GM18951 (cell line): ENCODE measurements around the gene TOLLIP.

Source experiments
- POLR2A ChIP-seq: IDR thresholded peaks from 4 replicates; pipeline ENCODE4 v1.6.1; 2011; ENCODE audit warnings: mild to moderate bottlenecking; ENCODE audit not compliant: insufficient read length, insufficient read depth; ENCODE audit errors: extremely low read depth
- in situ Hi-C: fragments of 300-500 bp; cut with MboI; formaldehyde crosslinking; loops from one replicate; pipeline ENCODE4 v1.12.0; 2022; ENCODE audit warnings: low sequenced_read_pairs, mixed read lengths, inconsistent platforms; ENCODE audit not compliant: unreplicated experiment

Gene TOLLIP

GRCh38 chr11:1338201-1339065, 29.0 kb upstream of the TOLLIP start:
- in situ Hi-C loops: no loop called here
- no peak for TF ChIP-seq POLR2A

- no peak for TF ChIP-seq POLR2A
- in situ Hi-C loops: no loop called here
These were observed 28.2 kb upstream of the TOLLIP start for GRCh38 chr11:1337647-1338007.

GRCh38 chr11:1336836-1337646, 27.6 kb upstream of the TOLLIP start:
- TF ChIP-seq POLR2A: no peak
- in situ Hi-C loops: no loop called here

DNA sequence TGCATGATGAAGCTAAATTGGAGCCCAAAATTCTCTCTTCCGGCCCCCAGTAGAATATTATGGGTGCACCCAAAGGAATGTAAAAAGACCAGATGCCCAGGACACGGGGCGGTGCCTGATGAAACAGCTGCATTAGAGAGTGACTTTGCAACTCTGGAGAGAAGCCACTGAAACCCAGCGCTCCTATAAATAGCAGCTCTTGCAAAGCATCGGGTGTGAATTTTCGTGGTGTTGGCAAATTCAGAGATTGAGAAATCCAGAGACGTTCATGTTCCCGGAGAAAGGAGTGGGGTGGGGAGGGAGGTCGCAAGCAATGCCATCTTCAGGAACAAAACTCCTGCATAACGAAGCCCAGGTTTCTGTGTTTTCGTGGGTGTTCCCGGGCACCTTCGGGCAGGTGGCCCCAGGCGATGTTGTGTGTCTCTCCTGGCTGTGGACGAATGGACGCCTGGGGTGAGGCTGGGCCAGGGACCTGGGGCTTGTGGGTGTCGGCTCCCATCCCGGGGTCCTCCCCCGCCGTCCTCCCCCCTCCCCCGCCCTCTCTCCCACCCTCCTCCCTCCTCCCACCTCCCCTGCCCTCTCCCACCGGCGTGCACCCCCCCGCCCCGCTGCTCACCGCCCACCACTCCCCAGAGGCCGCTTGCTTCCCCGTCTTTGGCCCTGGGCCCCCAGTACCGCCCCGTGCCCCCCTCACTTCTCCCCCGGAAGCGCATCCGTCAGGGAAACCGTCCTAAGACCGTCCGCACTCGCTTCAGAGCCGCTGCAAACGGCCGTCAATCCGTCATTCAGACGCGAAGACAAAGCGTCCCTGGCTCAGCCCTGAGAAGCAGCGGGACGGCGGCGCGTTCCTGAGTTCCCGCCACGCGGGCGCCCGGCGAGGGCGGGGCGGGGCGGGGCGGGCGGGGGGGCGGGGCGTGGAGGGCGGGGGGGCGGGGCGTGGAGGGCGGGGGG, 26.7 kb upstream of the TOLLIP start:
- in situ Hi-C loops: no loop called here

DNA sequence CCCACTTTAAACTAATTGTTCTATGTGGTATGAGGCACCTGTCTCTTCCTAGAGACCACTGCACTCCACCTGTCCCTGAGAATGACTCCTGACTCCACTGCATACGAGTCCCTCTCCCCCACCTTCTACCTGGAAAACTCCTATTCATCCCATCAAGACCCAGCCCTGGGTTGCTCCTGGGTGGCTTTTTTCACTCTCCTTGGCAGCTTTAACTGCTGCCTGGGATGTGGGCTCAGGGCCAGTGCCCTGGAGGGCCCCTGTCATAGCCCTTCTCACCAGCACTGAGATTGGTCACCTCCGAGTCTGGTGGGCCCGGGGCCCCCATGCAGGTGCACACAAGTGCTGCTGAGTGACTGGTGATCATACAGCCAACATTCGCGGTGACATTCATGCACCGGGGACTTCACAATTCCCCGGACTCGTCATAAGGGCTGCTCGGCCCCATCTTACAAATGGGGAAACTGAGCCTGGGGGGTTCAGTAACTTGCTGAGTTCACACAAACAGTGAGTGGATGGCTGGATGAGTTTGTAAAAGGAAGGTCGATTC, 25.9 kb upstream of the TOLLIP start:
- no peak for TF ChIP-seq POLR2A
- in situ Hi-C loops: no loop called here

More for the DNA sequence above, 26.7 kb upstream of the TOLLIP start:
- no peak for TF ChIP-seq POLR2A

- in situ Hi-C loops: no loop called here
- no peak for TF ChIP-seq POLR2A
These were observed 24.4 kb upstream of the TOLLIP start for GRCh38 chr11:1333860-1334259.

DNA sequence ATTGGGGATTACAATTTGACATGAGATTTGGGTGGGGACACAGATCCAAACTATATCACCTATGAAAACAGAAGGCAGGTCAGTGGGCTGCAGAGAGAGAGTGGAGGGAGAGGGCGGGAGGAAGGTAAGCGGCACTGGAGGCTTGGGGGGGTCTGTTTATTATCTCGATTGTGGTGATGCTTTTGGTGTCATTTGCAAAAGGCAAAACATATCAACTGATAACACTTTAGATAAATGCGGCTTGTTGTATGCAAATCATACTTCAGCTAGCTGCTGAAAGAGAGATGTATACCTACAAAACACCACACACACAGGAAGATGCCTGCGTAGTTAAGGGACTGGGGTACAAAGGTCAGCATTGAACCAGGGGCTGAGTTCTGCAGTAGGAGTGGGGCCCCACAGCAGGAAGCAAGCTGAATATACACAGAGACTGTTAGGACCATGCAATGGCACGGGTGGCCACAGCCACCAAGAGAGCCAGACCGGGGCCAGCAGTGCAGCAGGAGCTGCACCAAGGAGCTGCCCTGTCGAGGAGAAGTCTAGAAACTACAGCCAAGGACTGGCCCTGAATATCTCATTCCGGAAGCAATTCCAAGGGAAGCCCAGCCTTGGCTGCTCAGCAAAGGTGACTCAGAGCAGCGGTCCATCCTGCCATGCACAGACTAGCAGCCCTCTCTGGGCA, 23.8 kb upstream of the TOLLIP start:
- no peak for TF ChIP-seq POLR2A
- in situ Hi-C loops: no loop called here

DNA sequence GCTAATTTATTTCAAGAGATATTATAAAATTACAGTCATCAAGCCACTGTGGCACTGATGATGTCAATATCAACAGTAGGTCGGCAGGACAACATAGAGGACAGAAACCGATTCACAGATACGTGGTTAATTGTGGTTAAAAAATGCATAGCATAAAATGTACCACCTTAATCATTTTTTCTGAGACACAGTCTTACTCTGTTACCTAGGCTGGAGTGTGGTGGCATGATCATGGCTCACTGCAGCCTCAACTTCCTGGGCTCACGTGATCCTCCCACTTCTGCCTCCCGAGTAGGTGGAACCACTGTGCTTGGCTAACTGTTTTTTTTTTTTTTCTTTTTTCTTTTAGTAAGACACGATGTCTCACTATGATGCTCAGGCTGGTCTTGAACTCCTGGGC, 21.0 kb upstream of the TOLLIP start:
- TF ChIP-seq POLR2A: no peak
- in situ Hi-C loops: no loop called here

DNA sequence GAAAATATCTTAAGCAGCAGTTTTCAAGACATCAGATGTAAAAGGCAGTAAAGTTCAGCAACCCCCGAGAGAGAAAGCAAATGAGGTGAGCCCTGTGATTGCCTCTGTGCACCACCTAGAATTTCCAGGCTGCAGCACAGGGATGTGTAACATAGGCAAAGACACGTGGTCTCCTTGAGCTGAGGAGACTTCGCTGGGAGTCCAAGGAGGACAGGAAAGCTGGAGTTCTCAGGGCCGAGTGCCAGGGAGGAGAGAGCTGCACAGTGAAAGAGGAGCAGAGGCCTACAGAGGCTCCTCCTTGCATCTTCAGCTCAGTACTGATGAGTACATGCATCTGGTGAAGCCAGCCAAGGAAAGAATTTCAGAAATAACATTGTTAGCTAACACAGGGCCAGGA, 17.6 kb upstream of the TOLLIP start:
- TF ChIP-seq POLR2A: no peak
- in situ Hi-C loops: no loop called here

GRCh38 chr11:1326435-1327063, 17.1 kb upstream of the TOLLIP start:
- in situ Hi-C loops: no loop called here
- TF ChIP-seq POLR2A: no peak

- in situ Hi-C loops: no loop called here
- TF ChIP-seq POLR2A: no peak
These were observed 14.3 kb upstream of the TOLLIP start for GRCh38 chr11:1323774-1324173.

DNA sequence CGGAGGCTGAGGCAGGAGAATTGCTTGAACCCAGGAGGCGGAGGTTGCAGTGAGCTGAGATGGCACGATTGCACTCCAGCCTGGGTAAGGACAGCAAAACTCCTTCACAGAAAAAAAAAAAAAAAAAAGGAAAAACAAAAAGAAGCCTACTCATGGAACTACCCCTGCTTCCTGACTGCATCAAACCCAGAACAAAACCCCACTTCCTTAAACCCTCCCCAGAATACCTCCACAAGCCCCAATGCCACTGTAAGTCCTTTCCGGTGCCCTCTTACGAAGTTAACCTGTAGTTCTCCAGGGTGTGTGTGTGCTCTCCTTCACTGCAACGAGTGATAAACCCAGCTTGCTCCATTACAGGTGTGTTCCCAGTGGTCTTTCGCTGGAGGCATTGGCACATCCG, 8.6 kb upstream of the TOLLIP start:
- TF ChIP-seq POLR2A: no peak
- in situ Hi-C loops: no loop called here
